GM21529 (cell line): Measurements from ENCODE around the gene ADAM17.
"Not testable (repeated sequence)": the region's sequence is repeated elsewhere in the genome, so short reads cannot be mapped to it uniquely, and the experiment has no call there.

Experiments
- ATAC-seq: cut with Tn5 transposase; IDR thresholded peaks from one replicate; pipeline ENCODE4 v1.9.1; 2021; ENCODE audit not compliant: unreplicated experiment

The ADAM17 gene

GRCh38 chr2:9527995-9528787, 27.4 kb downstream of the ADAM17 start:
- no peak for ATAC-seq

- ATAC-seq: no peak
Measured at GRCh38 chr2:9525266-9525665, 30.4 kb downstream of the ADAM17 start.

GRCh38 chr2:9524291-9524690, 31.3 kb downstream of the ADAM17 start:
- no peak for ATAC-seq

GRCh38 chr2:9519250-9519649, 36.4 kb downstream of the ADAM17 start:
- no peak for ATAC-seq

- ATAC-seq: no peak
Measured at GRCh38 chr2:9518780-9519179, 36.9 kb downstream of the ADAM17 start.

DNA sequence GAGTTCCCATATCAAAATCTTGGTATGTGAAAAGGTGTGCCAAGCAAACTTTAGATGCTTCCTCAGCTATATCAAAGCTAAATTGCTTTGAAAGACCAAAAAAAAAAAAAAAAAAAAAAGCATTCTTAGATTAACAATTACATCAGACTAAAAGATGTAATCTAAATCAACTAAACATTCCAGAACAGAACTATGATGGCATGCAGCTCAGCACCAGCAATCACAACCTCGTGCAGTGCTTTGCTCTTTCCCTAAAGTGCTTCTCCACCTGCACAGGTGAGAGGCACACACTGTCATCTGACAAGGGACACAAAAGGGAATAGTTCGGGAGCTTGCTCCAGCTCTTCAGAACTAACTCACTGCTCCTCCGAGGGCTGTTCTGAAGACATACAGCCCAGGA, 37.5 kb downstream of the ADAM17 start:
- no peak for ATAC-seq

- no peak for ATAC-seq
Measured at GRCh38 chr2:9517118-9517782, 38.4 kb downstream of the ADAM17 start.

DNA sequence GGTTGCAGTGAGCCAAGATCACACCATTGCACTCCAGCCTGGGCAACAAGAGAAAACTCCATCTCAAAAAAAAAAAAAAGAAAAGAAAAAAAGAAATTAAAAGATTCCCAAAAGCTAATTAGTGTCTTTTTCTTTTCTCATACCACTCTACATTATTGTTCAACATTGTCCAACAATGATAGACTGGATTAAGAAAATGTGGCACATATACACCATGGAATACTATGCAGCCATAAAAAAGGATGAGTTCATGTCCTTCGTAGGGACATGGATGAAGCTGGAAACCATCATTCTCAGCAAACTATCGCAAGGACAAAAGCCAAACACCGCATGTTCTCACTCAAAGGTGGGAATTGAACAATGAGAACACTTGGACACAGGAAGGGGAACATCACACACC, 41.7 kb downstream of the ADAM17 start:
- not testable (repeated sequence) for ATAC-seq

DNA sequence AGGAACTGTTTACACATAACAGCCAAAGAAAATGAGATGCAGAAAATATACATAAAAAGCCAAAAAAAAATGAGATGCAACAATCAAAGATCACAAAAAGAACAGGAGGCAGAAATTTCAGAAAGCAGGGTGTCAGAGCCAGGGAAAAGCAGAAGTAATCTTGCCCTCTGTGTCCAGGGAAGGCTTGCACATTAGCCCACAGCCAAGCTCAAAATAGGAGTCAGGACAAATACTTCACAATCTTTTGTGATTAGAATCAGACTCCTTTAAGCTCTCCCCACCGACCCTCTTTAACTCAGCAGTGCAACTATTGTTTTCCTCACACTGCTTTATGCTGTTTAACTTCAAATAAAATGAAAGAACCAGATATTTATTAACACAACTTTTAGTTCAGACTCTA, 46.7 kb downstream of the ADAM17 start:
- no peak for ATAC-seq

DNA sequence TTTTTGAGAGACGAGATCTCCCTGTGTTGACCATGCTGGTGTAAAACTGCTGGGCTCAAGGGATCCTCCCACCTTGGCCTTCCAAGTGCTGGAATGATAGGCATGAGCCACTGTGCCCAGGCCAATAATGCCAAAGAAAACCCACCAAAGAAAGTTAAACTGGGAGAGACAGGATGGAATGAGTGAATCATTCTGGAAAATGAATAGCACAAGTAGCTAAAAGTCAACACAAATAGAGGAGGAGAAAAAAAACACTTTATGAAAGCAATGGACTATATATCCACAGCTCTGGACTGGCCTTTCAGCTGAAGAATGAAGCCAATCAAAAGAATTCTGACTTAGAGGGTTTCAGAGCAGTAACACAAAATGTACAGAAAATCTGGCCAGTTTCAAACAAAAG, 57.4 kb downstream of the ADAM17 start:
- ATAC-seq: no peak

DNA sequence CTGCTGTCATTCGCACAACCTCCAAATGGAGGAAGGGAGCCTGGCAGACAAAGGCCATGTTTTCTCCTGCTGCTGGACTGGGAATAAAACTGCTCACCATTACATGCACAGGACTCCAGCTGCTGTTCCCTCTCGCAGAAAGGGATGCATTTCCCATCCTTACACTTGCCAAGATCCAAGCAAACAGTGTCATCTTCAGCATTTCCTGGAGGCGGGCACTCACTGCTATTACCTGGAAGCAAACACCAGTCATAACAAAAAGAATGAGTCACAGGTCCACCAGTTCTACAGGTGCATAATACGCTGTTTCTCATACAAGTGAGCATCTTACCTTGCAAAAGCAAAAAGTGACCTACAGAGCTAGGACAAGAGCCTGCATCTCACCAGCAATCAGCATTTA, 58.6 kb downstream of the ADAM17 start:
- no peak for ATAC-seq

DNA sequence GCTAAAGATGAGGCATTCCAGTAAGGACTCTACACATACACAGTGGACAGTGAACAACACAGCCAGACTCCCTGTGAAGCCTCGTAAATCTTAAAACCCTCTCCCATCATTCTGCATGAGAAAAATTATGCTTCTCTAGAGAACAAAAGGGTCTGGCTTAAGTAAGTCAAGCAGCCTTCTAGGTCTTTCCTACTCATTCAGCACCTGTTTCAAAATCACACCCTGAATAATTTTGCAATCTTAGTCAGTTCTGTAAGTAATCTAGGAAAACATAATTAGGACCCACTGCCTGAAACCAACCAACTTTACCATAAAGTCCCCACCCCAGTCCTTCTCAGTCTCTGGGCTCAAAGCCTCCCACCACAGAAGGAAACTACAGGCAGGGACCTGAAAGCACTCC, 61.5 kb downstream of the ADAM17 start:
- no peak for ATAC-seq

DNA sequence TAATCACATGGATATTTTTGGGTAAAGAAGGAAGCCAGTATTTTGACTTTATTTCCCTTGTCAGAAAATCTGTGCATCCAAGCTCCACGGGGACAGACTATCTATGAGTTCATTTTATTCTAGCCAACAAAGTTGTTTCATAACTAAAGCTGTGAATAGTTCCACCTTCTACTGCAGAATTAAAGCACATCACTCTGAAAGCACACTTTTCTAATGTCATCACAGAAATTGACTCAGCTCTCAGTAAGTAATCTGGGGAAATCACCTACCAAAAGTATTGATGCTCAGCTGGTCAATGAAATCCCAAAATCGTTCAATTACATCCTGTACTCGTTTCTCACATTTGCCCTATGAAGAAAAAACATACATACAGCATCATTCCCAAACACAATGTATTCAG, 62.2 kb downstream of the ADAM17 start:
- ATAC-seq: no peak

- ATAC-seq: no peak
Measured at GRCh38 chr2:9492927-9493326, 62.7 kb downstream of the ADAM17 start.

DNA sequence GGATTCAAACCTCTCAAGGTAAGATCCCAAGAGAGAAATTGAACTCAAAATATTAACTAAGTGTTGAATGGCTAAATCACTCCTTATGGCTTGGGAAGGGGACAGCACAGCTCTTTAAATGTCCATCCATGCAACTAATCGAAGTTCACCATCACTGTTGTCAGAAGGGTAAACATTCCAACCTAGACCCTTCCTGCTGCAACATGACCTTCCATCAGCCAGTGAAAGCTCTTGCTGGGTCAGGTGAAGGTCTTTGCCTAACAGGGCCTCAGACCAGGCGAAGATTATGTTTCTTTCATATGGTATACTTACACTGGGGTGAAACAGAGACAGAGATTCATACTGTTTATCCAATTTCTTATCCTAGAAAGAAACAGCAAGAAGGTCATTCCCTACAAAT, 64.8 kb downstream of the ADAM17 start:
- no peak for ATAC-seq

DNA sequence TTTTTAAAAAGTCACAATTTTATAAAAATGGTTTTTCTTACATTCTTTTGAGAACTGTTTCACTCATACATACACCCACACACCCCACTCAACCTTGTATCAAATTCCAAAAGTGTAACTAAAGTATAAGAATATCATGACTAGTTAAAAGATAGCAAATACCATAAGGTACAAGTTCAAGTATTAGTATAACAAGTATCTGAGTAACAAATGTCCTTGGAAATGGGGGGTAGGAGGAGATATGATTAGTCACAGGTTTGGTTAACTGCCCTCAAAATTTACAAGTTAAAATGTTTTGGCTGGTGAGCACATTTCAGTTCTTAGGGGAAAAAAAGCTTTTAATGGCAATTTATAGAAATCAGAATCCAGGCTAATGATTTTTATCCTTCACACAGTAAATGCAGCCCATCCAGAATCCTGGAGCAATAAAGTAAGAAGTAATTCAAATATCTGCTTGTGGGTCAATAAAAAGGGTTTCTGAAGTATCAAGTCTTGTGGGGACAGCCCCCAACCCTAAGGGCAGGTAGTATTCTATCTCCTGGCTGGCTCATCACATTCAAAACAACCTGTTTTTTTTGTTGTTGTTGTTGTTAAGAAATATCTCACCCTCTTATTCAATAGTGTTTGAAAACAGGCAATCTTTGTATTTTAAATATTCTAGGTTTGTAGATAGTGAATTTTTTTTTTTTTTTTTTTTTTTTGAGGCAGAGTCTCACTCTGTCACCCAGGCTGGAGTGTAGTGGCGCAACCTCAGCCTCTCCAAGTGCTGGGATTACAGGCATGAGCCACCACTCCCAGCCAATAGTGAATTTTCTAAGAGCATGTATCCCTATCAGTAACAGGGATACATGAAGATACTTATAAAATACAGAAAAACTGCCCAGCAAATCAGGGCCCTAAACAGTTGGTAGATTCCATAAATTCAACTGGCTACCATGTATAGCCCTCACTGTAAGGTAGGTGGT, 66.8 kb downstream of the ADAM17 start:
- no peak for ATAC-seq

DNA sequence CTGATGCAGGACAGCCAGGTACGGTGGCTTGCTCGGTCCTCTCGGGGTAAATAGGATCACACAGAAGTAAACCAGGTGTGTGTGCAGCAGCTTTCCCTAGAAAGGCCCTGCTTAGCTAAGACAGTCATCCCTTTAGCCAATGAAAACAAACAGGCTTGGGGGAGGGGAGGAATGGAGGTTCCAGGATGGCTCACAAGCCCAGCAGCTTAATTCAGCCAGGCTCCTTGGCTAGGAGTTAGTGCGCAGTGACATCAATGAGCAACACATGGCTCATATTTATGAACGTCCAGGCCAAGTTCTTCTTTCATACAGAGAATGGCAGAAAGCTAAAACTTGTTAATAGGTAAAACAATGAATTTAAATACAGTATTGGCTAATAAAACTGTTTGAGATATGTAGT, 71.1 kb downstream of the ADAM17 start:
- ATAC-seq: no peak

DNA sequence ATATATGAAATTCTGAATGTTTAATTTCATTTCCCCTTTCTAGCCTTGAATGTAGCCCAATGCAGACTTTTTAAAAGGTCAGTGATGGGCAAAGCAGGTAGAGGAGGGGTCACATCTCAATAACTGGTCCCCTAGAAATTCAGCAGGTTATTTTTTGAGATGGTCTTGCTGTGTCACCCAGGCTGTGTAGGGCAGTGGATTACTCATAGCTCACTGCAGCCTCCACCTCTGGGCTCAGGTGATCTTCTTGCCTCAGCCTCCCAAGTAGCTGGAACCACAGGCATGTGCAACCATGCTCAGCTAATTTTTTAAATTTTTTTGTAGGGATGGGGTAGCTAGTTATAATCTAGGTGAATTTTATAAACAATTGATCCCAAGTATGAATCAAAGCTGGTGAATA, 72.5 kb downstream of the ADAM17 start:
- ATAC-seq: no peak

DNA sequence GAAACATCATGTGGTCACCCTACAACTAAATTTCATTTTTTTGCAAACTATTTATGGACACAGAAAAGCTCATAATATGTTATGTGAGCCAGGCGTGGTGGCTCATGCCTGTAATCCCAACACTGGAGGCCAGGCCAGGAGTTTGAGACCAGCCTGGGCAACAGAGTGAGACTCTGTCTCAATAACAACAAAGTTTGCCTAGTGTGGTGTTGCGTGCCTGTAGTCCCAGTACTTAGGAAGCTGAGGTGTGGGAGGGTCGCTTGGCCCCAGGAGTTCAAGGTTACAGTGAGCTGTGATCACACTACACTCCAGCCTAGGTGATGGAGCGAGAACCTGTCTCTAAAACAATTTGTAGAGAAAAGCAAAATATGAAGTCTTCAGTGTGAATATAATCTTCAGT, 75.5 kb downstream of the ADAM17 start:
- no peak for ATAC-seq

DNA sequence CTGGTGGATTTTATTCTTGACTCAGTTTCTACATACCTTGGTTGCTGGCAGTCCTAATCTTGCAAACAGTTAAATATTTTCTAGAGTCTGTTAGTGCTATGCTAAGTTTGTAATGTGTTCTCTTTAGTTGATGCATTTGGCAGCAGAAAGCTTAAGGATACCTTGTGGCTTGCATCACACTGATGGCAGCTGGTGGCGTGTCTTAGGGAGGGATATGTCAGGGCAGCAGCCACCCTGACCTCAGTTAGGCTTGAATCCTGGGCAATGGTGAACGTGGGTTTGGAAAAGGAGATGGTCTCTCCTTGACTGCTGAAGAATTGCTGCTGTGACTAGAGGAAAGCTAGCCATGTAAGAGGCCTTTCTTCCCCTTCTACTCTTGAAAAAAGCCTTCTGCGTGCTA, 77.1 kb downstream of the ADAM17 start:
- no peak for ATAC-seq

DNA sequence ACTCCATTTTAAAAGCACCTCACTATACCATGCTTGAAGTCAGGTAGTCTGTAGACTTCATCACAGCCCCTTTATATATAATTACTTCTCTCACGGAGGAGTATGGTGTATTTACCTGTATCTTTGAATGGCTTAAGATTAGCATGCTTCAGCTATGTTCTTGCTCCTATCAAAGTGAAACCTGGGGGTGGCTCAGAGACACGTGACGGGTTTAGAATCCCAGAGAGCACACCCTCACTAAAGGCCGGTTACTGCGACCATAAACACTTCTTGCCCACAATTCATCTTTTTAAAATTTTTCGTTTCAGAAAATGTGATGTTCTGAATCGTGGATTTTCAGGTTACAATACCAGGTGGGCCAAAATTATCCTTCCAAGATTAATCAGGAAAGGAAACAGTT, 77.7 kb downstream of the ADAM17 start:
- no peak for ATAC-seq
